SU-DHL-6 (cell line): ENCODE measurements around the gene CDK11B.
A peak's percentile ranks its signal among the peaks of the same experiment; 100 is the strongest.

Experiments
- H2AFZ ChIP-seq: fragments of 200-600 bp; sonication (generic); 2 replicates; pipeline ENCODE4 v1.6.1; 2014; ENCODE audit warnings: low read depth, mild to moderate bottlenecking, moderate library complexity, mixed read lengths, antibody characterized with exemption, low read length; ENCODE audit not compliant: severe bottlenecking
- H3F3A ChIP-seq: fragments of 200-600 bp; shearing (Covaris generic); 2 replicates; pipeline ENCODE4 v1.6.0; 2016; ENCODE audit warnings: antibody characterized with exemption, mild to moderate bottlenecking; ENCODE audit not compliant: insufficient read depth
- H3K27ac ChIP-seq: fragments of 200-600 bp; sonication (generic); 2 replicates; pipeline ENCODE4 v1.5.1; 2016; ENCODE audit warnings: low read depth, mild to moderate bottlenecking, low read length, moderate library complexity, mixed read lengths
- H3K27me3 ChIP-seq: fragments of 200-600 bp; sonication (generic), shearing (Covaris generic); 2 replicates; pipeline ENCODE4 v1.6.0; 2014; ENCODE audit warnings: mild to moderate bottlenecking, low read length
- H3K36me3 ChIP-seq: fragments of 200-600 bp; sonication (generic); 2 replicates; pipeline ENCODE4 v1.6.1; 2014; ENCODE audit warnings: mild to moderate bottlenecking, low read length, mixed read lengths
- H3K4me2 ChIP-seq: fragments of 300-600, 200-600 bp; shearing (Covaris generic), sonication (generic); 2 replicates; pipeline ENCODE4 v1.6.0; 2014; ENCODE audit warnings: low read length, low read depth, mild to moderate bottlenecking; ENCODE audit not compliant: poor library complexity, severe bottlenecking
- H3K4me3 ChIP-seq: fragments of 200-600 bp; sonication (generic); 2 replicates; pipeline ENCODE4 v1.5.1; 2014; ENCODE audit warnings: antibody characterized with exemption, low read length, mild to moderate bottlenecking, mixed read lengths; ENCODE audit not compliant: insufficient read depth, poor library complexity, severe bottlenecking
- H3K79me2 ChIP-seq: fragments of 200-600 bp; sonication (generic); 2 replicates; pipeline ENCODE4 v1.6.1; 2014; ENCODE audit warnings: mild to moderate bottlenecking, low read length, moderate library complexity; ENCODE audit not compliant: insufficient read depth
- H3K9ac ChIP-seq: fragments of 200-600 bp; sonication (generic); 2 replicates; pipeline ENCODE4 v1.7.0; 2014; ENCODE audit warnings: mild to moderate bottlenecking, low read length
- H3K9me2 ChIP-seq: fragments of 200-600 bp; sonication (generic); replicated peaks from 2 replicates; pipeline ENCODE4 v1.6.1; 2014; ENCODE audit warnings: low read length; ENCODE audit not compliant: insufficient read depth
- H3K9me3 ChIP-seq: fragments of 200-600 bp; sonication (generic); 2 replicates; pipeline ENCODE4 v1.6.1; 2014; ENCODE audit warnings: low read length, mixed read lengths; ENCODE audit not compliant: insufficient read depth
- H4K20me1 ChIP-seq: fragments of 200-600 bp; sonication (generic); 2 replicates; pipeline ENCODE4 v1.6.1; 2014; ENCODE audit warnings: low read depth, mild to moderate bottlenecking, antibody characterized with exemption, low read length, moderate library complexity, mixed read lengths
- EZH2phosphoT487 ChIP-seq: fragments of 200-600 bp; sonication (generic), shearing (Covaris generic); conservative IDR thresholded peaks from 2 replicates; pipeline ENCODE4 v1.6.1; 2018; ENCODE audit warnings: mild to moderate bottlenecking, antibody characterized with exemption, low read length, moderate library complexity, mixed read lengths
- TF ChIP-seq, protein P1 (sequence below): fragments of 200-600 bp; sonication (generic); IDR thresholded peaks from one replicate; pipeline ENCODE4 v1.5.1; 2017; ENCODE audit warnings: antibody characterized with exemption, mild to moderate bottlenecking, low read length, moderate library complexity; ENCODE audit not compliant: insufficient read depth, poor library complexity, severe bottlenecking

The CDK11B gene

DNA sequence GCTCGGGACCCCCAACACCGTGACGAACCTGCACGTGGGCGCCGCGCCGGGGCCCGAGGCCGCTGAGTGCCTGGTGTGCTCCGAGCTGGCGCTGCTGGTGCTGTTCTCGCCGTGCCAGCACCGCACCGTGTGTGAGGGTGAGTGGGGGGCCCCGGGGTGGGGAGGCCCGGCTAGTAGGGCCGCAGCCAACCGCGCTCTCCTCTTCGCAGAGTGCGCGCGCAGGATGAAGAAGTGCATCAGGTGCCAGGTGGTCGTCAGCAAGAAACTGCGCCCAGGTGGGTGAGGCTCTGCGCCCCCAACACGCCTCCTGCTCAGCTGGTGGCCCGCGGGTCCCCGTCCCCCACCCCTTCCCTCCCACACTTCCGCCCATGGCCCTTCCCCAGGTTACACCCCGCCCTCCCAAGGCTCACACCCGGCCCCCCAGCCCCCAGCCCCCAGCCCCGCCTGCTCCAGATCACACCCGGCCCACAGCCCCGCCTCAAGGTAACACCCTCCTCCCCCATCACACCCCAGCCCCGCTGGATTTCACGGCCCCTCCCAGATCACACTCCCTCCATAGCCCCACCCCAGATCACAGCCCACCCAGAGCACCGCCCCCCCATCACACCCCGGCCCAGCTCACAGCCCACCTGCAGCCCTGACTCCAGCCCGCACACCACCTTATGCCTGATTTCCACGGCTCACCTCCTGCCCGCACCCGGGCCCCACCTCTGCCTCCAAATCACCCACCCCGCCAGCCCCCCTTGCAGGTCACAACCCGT lies 29.2 kb downstream of the CDK11B start:
- Histone ChIP-seq H3K27ac (peak overlapping the region; percentile 67), H3K4me2 (peak overlapping the region; percentile 79), H3K4me3 (peak overlapping the region; percentile 48)

DNA sequence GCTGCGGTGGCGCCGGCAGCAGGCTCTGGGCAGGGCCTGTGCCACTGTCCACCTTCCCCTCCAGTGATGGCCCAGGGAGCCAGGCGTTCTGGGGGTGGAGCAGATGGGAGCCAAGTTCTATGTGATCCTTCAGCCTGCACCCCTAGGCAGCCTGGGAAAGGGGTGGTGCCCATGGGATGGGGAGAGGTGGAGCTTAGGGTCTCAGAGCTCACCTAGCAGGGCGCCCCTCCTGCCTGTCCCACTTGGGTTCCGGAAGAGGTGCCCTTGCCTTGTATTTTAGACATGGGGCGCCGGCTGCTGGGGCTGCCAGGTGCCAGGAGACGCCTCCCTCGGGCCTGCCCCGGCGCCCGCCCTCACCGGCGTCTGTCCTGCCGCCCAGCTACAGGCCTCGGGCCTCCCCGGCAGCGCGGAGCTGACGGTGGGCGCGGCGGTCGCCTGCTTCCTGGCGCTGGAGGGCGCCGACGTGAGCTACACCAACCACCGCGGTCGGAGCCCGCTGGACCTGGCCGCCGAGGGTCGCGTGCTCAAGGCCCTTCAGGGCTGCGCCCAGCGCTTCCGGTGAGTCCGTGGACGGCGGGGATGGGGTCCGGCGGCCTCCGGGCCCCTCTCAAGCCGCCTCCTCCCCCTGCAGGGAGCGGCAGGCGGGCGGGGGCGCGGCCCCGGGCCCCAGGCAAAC lies 29.9 kb downstream of the CDK11B start:
- H3K27ac ChIP-seq = peak overlapping the region; percentile 62
- no peak for TF ChIP-seq EZH2phosphoT487
- TF ChIP-seq, protein P1, sequence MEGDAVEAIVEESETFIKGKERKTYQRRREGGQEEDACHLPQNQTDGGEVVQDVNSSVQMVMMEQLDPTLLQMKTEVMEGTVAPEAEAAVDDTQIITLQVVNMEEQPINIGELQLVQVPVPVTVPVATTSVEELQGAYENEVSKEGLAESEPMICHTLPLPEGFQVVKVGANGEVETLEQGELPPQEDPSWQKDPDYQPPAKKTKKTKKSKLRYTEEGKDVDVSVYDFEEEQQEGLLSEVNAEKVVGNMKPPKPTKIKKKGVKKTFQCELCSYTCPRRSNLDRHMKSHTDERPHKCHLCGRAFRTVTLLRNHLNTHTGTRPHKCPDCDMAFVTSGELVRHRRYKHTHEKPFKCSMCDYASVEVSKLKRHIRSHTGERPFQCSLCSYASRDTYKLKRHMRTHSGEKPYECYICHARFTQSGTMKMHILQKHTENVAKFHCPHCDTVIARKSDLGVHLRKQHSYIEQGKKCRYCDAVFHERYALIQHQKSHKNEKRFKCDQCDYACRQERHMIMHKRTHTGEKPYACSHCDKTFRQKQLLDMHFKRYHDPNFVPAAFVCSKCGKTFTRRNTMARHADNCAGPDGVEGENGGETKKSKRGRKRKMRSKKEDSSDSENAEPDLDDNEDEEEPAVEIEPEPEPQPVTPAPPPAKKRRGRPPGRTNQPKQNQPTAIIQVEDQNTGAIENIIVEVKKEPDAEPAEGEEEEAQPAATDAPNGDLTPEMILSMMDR = no peak
- peak overlapping the region; percentile 65 for H3K4me2 ChIP-seq
- no peaks in the 10 kb centered on the region for H3K9me2 ChIP-seq
- no peaks in the 10 kb centered on the region for H3K9me3 ChIP-seq
- no peaks in the 10 kb centered on the region for H3K27me3 ChIP-seq
- no peaks in the 10 kb centered on the region for H4K20me1 ChIP-seq
- peak overlapping the region; percentile 61 for H3K9ac ChIP-seq
- no peaks in the 10 kb centered on the region for H3F3A ChIP-seq
- H3K36me3 ChIP-seq = no peaks in the 10 kb centered on the region
- peak overlapping the region; percentile 48 for H3K4me3 ChIP-seq
- H2AFZ ChIP-seq = peak overlapping the region; percentile 66
- no peaks in the 10 kb centered on the region for H3K79me2 ChIP-seq

More for the DNA sequence above, 29.2 kb downstream of the CDK11B start:
- TF ChIP-seq, protein P1 = no peak
- TF ChIP-seq EZH2phosphoT487 = no peak
- Histone ChIP-seq H3F3A (no peaks in the 10 kb centered on the region), H3K9me2 (no peaks in the 10 kb centered on the region), H3K9me3 (no peaks in the 10 kb centered on the region), H2AFZ (peak overlapping the region; percentile 66), H4K20me1 (no peaks in the 10 kb centered on the region), H3K36me3 (no peaks in the 10 kb centered on the region), H3K79me2 (no peaks in the 10 kb centered on the region), H3K9ac (peak overlapping the region; percentile 61), H3K27me3 (no peaks in the 10 kb centered on the region)

DNA sequence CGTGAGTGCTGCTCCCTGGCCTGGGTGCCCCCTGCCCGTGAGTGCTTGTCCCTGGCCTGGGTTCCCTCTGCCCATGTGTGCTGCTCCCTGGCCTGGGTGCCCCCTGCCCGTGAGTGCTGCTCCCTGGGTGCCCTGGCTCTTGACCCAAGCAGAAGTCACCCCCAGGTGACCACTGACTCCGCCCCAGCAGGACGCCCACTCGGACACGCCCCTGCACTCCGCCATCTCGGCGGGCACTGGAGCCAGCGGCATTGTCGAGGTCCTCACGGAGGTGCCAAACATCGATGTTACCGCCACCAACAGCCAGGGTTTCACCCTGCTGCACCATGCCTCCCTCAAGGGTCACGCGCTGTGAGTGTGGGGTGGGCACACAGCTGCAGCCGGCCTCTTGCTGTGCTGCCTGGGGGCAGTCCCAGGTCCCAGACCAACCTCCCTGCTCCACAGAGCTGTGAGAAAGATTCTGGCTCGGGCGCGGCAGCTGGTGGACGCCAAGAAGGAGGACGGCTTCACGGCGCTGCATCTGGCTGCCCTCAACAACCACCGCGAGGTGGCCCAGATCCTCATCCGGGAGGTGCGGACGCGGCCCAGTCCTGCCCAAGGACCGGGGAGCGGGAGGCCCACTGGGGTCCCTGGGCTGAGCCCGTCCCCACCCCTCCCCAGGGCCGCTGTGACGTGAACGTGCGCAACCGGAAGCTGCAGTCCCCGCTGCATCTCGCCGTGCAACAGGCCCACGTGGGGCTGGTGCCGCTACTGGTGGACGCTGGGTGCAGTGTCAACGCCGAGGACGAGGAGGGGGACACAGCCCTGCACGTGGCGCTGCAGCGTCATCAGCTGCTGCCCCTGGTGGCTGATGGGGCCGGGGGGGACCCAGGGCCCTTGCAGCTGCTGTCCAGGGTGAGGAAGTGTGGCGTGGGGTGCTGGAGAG lies 30.7 kb downstream of the CDK11B start:
- Histone ChIP-seq H3K27me3 (no peaks in the 10 kb centered on the region), H3K9ac (peak overlapping the region; percentile 61; the same call in 1 of the 2 replicates), H4K20me1 (no peaks in the 10 kb centered on the region), H3K4me2 (peak overlapping the region; percentile 65), H3K9me2 (no peaks in the 10 kb centered on the region), H3K4me3 (no peak overlapping the region), H3K79me2 (no peaks in the 10 kb centered on the region), H3K9me3 (no peaks in the 10 kb centered on the region), H3F3A (no peaks in the 10 kb centered on the region), H2AFZ (no peak overlapping the region), H3K36me3 (no peaks in the 10 kb centered on the region), H3K27ac (no peak overlapping the region)
- TF ChIP-seq, protein P1 = no peak
- TF ChIP-seq EZH2phosphoT487 = no peak
